Stomach (tissue), 19 donors: ENCODE results near the gene ZNF670. TPM values are rescaled to one million over a fixed set of nuclear protein-coding genes. Genes with fewer than 3 reads are reported as not detected.
"Not testable (repeated sequence)": the region's sequence is repeated elsewhere in the genome, so short reads cannot be mapped to it uniquely, and the experiment has no call there.

ENCODE experiments used
- DNase-seq, 2 donors: peaks; one replicate each; pipeline versions ENCODE4 v3.0.0 to v3.0.0-alpha.2; 2013 to 2019
- H3K27ac ChIP-seq, 5 donors: fragments of 200-600 bp in 4 of 5; sonication (generic) in 4 of 5; one replicate each; pipeline ENCODE4 v1.5.1; 2013 to 2019; ENCODE audit warnings: mild to moderate bottlenecking in 1 of 5, moderate library complexity in 1 of 5
- H3K27me3 ChIP-seq, 3 donors: fragments of 200-600 bp; sonication (generic); one replicate each; pipeline ENCODE4 v1.5.1; 2017 to 2019; ENCODE audit warnings: mixed run types in 1 of 3
- H3K36me3 ChIP-seq, 4 donors: fragments of 200-600 bp; sonication (generic); 1 replicate in 3 of 4; 2 replicates in 1 of 4; pipeline ENCODE4 v1.5.1; 2016 to 2019
- H3K4me1 ChIP-seq, 4 donors: fragments of 200-600 bp; sonication (generic); one replicate each; pipeline ENCODE4 v1.5.1; 2016 to 2019
- H3K4me3 ChIP-seq, 4 donors: fragments of 200-600 bp; sonication (generic) in 3 of 4; one replicate each; pipeline ENCODE4 v1.5.1; 2016 to 2019; ENCODE audit warnings: mild to moderate bottlenecking in 1 of 4
- H3K9me3 ChIP-seq, 4 donors: fragments of 200-600 bp; sonication (generic); one replicate each; pipeline ENCODE4 v1.5.1; 2016 to 2019
- CTCF ChIP-seq, 7 experiments: fragments of 450-650 bp in 4 of 7; fragments of 200-600 bp in 3 of 7; sonication (generic) in 3 of 7; IDR thresholded peaks; one replicate each; pipeline ENCODE4 v1.5.1; 2016 to 2019; ENCODE audit warnings: antibody characterized with exemption in 7 of 7, control low read depth in 2 of 7, mild to moderate bottlenecking in 1 of 7
- EP300 ChIP-seq: sonication (generic); formaldehyde crosslinking; IDR thresholded peaks from one replicate; pipeline ENCODE4 v1.6.1; 2017; ENCODE audit warnings: antibody characterized with exemption
- POLR2A ChIP-seq, 4 donors: fragments of 450-650 bp; IDR thresholded peaks; one replicate each; pipeline ENCODE4 v1.6.1; 2016; ENCODE audit warnings: antibody characterized with exemption in 4 of 4, control low read depth in 2 of 4, mild to moderate bottlenecking in 1 of 4, moderate library complexity in 1 of 4
- POLR2AphosphoS5 ChIP-seq, 3 donors: sonication (generic); formaldehyde crosslinking; IDR thresholded peaks; one replicate each; pipeline ENCODE4 v1.6.1; 2016; ENCODE audit warnings: antibody characterized with exemption in 3 of 3
- WGBS, 5 donors: extraction: QIAGEN DNeasy Blood & Tissue Kit in 3 of 5; methylation state at CpG; one replicate each; pipeline versions ENCODE4 v1.1.5 to v1.1.7; 2013 to 2018; 5-methylcytosine and 5-hydroxymethylcytosine counted together
- intact Hi-C: fragments of 100-400 bp; cut with DNase I; formaldehyde crosslinking; loops from one replicate; pipeline ENCODE4 v1.15.1; 2023; ENCODE audit warnings: low total_unique reads
- long read RNA-seq, 10 donors: transcript quantifications; one replicate each; lab custom pipeline, GENCODE V29; 2026
- polyA plus RNA-seq, 3 donors: library from polyadenylated mRNA; stranded (reverse); fragments of 200-250 nt; gene quantifications; one replicate each; pipeline ENCODE4 v1.2.3, GENCODE V29; 2013
- total RNA-seq, 5 donors: library from RNA; depleted of rRNA; stranded (reverse); fragments of >200 nt; gene quantifications; one replicate each; pipeline versions ENCODE4 v1.1.0 to v1.2.3, GENCODE V29; 2014 to 2016
- donor health status: healthy with polysubstance abuse.
- donor health status: Bipolar disorder and iron deficiency.
- donor health status: healthy.

The ZNF670 gene
- total RNA-seq (10 to 100 TPM in 1 of 5 donors, 1 to 10 TPM in 2, not detected in 2; 2.6 to 10.6 (median 6.2) TPM), polyA plus RNA-seq (1 to 10 TPM; 1.6 to 4.9 (median 3.1) TPM)
- long read RNA-seq, donor 1 = 0 reads
- long read RNA-seq, donor 2, partial matches to known transcripts = 0 of 1 reads
- long read RNA-seq, donor 2, other reads (novel, unspliced or antisense) = 0 of 1 reads
- long read RNA-seq, donor 3, partial matches to known transcripts = 0 of 1 reads
- long read RNA-seq, donor 3, other reads (novel, unspliced or antisense) = 0 of 1 reads
- long read RNA-seq, donor 4, partial matches to known transcripts = 0 of 1 reads
- long read RNA-seq, donor 4, other reads (novel, unspliced or antisense) = 0 of 1 reads
- long read RNA-seq, donor 5 = 0 reads
- long read RNA-seq, donor 6 = 0 reads
- long read RNA-seq, donor 7, partial matches to known transcripts = 0 of 3 reads
- long read RNA-seq, donor 7, other reads (novel, unspliced or antisense) = 0 of 3 reads
- long read RNA-seq, donor 8, partial matches to known transcripts = 0 of 1 reads
- long read RNA-seq, donor 8, other reads (novel, unspliced or antisense) = 0 of 1 reads
- long read RNA-seq, donor 9 = 0 reads
- long read RNA-seq, donor 10 = 0 reads

- Histone ChIP-seq H3K4me1 (peaks cover 0 to 21% (median 17%) of the 10 kb centered on the region in 4 donors), H3K27me3 (no peaks in the 10 kb centered on the region), H3K27ac (peak within 1 kb of the TSS; percentile 84 to 90 (median 84)), H3K4me3 (peak within 1 kb of the TSS; percentile 67 to 82 (median 70)), H3K9me3 (no peaks in the 10 kb centered on the region), H3K36me3 (no peaks in the 10 kb centered on the region)
- intact Hi-C loops = no loop called here
- WGBS, 5 donors = 0% methylated on average over 15 to 57 of the region's 57 CpGs
- DNase-seq = peak; percentile 96 to 98
- TF ChIP-seq CTCF (IDR thresholded peaks at IDR 0.05) (no peak), POLR2AphosphoS5 (IDR thresholded peaks at IDR 0.05) (peak; percentile 39 to 88 (median 85)), POLR2A (IDR thresholded peaks at IDR 0.05) (no peak), EP300 (no peak)
These were observed at the start of gene ZNF670 for GRCh38 chr1:247078258-247079140. TSS of gene ZNF670 (minus strand) at chr1:247078811. CDS start at chr1:247078596, 215 bp downstream.

GRCh38 chr1:247127519-247128282, 49.1 kb upstream of the ZNF670 start:
- Histone ChIP-seq H3K4me3 (peak overlapping the region in 3 of 4 donors; percentile 18 to 34 (median 20)), H3K27ac (peak overlapping the region in 2 of 5 donors; percentile 10 to 18), H3K36me3 (peaks cover 9 to 25% (median 21%) of the 10 kb centered on the region in 4 donors), H3K9me3 (peaks cover 0 to 29% (median 27%) of the 10 kb centered on the region in 4 donors)
- intact Hi-C loops, H3K4me1 ChIP-seq, H3K27me3 ChIP-seq, DNase-seq: not testable (repeated sequence)
- WGBS, 5 donors = 29 to 86% (median 37%) methylated on average over 12 to 13 of the region's 18 CpGs

- no CpG with 5 or more reads among the region's 46 CpGs for WGBS, 5 donors
These were observed 48.0 kb upstream of the ZNF670 start for GRCh38 chr1:247126601-247127000.

GRCh38 chr1:247126166-247126565, 47.6 kb upstream of the ZNF670 start:
- peaks cover 0 to 15% (median 14%) of the 10 kb centered on the region in 4 donors for H3K9me3 ChIP-seq
- H3K27me3 ChIP-seq, intact Hi-C loops, DNase-seq, H3K4me1 ChIP-seq, H3K4me3 ChIP-seq, H3K27ac ChIP-seq: not testable (repeated sequence)
- no CpG with 5 or more reads among the region's 25 CpGs for WGBS, 5 donors
- peaks cover 1 to 13% (median 11%) of the 10 kb centered on the region in 4 donors for H3K36me3 ChIP-seq

More at GRCh38 chr1:247126601-247127000, 48.0 kb upstream of the ZNF670 start:
- DNase-seq, intact Hi-C loops, H3K4me1 ChIP-seq, H3K27me3 ChIP-seq, H3K4me3 ChIP-seq, H3K27ac ChIP-seq: not testable (repeated sequence)
- Histone ChIP-seq H3K36me3 (peaks cover 6 to 17% (median 16%) of the 10 kb centered on the region in 4 donors), H3K9me3 (peaks cover 0 to 19% (median 18%) of the 10 kb centered on the region in 4 donors)

GRCh38 chr1:247121382-247121781, 42.8 kb upstream of the ZNF670 start:
- Histone ChIP-seq H3K36me3 (no peaks in the 10 kb centered on the region), H3K9me3 (peaks cover 0 to 3% (median 0%) of the 10 kb centered on the region in 4 donors), H3K27ac (no peak overlapping the region), H3K4me1 (no peaks in the 10 kb centered on the region), H3K27me3 (no peaks in the 10 kb centered on the region), H3K4me3 (no peak overlapping the region)
- TF ChIP-seq POLR2A (IDR thresholded peaks at IDR 0.05) (no peak), EP300 (no peak), CTCF (IDR thresholded peaks at IDR 0.05) (no peak), POLR2AphosphoS5 (IDR thresholded peaks at IDR 0.05) (no peak)
- WGBS, 5 donors = 70 to 80% (median 78%) methylated on average over 6 of the region's 6 CpGs
- DNase-seq = no peak
- intact Hi-C loops = no loop called here

GRCh38 chr1:247120408-247120668, 41.7 kb upstream of the ZNF670 start:
- whole genome bisulfite sequencing, 5 donors = 75 to 97% (median 92%) methylated on average over 3 to 4 of the region's 4 CpGs
- DNase-seq, H3K4me1 ChIP-seq, H3K27ac ChIP-seq, intact Hi-C loops, H3K9me3 ChIP-seq, H3K4me3 ChIP-seq, H3K36me3 ChIP-seq, H3K27me3 ChIP-seq: not testable (repeated sequence)
